HG03108 (cell line): ENCODE measurements around the gene DDRGK1.

Source experiments
- ATAC-seq: cut with Tn5 transposase; IDR thresholded peaks from one replicate; pipeline ENCODE4 v1.9.1; 2021; ENCODE audit warnings: moderate library complexity; ENCODE audit not compliant: unreplicated experiment

Gene DDRGK1

GRCh38 chr20:3204124-3204794 is at the start of gene DDRGK1:
TSS of gene DDRGK1 (minus strand) at chr20:3204682. CDS start at chr20:3204627, 55 bp downstream.
- ATAC-seq: peak; percentile 78

GRCh38 chr20:3251806-3252205 is 47.3 kb upstream of the DDRGK1 start:
- no peak for ATAC-seq

- ATAC-seq: no peak
Measured at GRCh38 chr20:3250091-3250504, 45.6 kb upstream of the DDRGK1 start.

GRCh38 chr20:3248993-3249347 is 44.5 kb upstream of the DDRGK1 start:
- no peak for ATAC-seq

GRCh38 chr20:3248167-3248992 is 43.9 kb upstream of the DDRGK1 start:
- no peak for ATAC-seq

GRCh38 chr20:3247638-3248037 is 43.2 kb upstream of the DDRGK1 start:
- ATAC-seq: no peak

- ATAC-seq: no peak
Measured at GRCh38 chr20:3246682-3247081, 42.2 kb upstream of the DDRGK1 start.

- no peak for ATAC-seq
Measured at GRCh38 chr20:3245711-3246110, 41.2 kb upstream of the DDRGK1 start.

- no peak for ATAC-seq
Measured at GRCh38 chr20:3245156-3245555, 40.7 kb upstream of the DDRGK1 start.

GRCh38 chr20:3244613-3245012 is 40.1 kb upstream of the DDRGK1 start:
- ATAC-seq: no peak

- no peak for ATAC-seq
Measured at GRCh38 chr20:3243718-3244358, 39.4 kb upstream of the DDRGK1 start.

- no peak for ATAC-seq
Measured at GRCh38 chr20:3242172-3242692, 37.8 kb upstream of the DDRGK1 start.

GRCh38 chr20:3240776-3241363 is 36.4 kb upstream of the DDRGK1 start:
- no peak for ATAC-seq

- no peak for ATAC-seq
Measured at GRCh38 chr20:3239867-3240775, 35.6 kb upstream of the DDRGK1 start.

GRCh38 chr20:3239026-3239866 is 34.8 kb upstream of the DDRGK1 start, which contains the start of gene SLC4A11:
TSS of gene SLC4A11 (minus strand) at chr20:3239190. CDS start at chr20:3239137, 53 bp downstream.
- ATAC-seq: no peak

- ATAC-seq: no peak
Measured at GRCh38 chr20:3238616-3239025, 34.1 kb upstream of the DDRGK1 start.

GRCh38 chr20:3237958-3238615 is 33.6 kb upstream of the DDRGK1 start:
- no peak for ATAC-seq
